ENCODE measurements around the gene SLC30A4.

DNA sequence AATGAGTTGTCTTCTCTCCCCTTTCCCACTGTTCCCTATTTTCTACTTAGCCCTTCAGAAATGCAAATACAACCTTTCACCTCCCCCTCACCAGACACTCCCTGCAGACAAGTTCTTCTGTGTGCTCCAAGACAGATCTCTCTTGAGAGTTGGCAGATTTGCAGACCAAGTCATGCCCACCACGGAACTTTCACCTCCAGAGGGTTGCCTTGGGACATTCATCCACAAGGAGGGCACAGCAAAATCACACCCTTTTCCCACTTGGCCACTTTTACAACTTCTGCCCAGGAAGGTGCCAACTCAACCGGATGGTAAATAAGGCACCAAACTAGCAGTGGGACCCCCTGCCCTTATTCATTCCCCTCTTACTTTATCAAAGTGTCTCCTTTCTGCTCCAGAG, 53.5 kb downstream of the SLC30A4 start:
- TF ChIP-seq, protein P1, sequence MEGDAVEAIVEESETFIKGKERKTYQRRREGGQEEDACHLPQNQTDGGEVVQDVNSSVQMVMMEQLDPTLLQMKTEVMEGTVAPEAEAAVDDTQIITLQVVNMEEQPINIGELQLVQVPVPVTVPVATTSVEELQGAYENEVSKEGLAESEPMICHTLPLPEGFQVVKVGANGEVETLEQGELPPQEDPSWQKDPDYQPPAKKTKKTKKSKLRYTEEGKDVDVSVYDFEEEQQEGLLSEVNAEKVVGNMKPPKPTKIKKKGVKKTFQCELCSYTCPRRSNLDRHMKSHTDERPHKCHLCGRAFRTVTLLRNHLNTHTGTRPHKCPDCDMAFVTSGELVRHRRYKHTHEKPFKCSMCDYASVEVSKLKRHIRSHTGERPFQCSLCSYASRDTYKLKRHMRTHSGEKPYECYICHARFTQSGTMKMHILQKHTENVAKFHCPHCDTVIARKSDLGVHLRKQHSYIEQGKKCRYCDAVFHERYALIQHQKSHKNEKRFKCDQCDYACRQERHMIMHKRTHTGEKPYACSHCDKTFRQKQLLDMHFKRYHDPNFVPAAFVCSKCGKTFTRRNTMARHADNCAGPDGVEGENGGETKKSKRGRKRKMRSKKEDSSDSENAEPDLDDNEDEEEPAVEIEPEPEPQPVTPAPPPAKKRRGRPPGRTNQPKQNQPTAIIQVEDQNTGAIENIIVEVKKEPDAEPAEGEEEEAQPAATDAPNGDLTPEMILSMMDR (conservative IDR thresholded peaks at IDR 0.05), result no peak
- TF ChIP-seq ZFX (IDR thresholded peaks at IDR 0.05), result no peak

Measured in C4-2B (cell line).